GM18520 (cell line): ENCODE results near the gene GOSR2.

ENCODE experiments used
- ATAC-seq: cut with Tn5 transposase; IDR thresholded peaks from one replicate; pipeline ENCODE4 v1.9.1; 2021; ENCODE audit not compliant: unreplicated experiment

The GOSR2 gene

DNA sequence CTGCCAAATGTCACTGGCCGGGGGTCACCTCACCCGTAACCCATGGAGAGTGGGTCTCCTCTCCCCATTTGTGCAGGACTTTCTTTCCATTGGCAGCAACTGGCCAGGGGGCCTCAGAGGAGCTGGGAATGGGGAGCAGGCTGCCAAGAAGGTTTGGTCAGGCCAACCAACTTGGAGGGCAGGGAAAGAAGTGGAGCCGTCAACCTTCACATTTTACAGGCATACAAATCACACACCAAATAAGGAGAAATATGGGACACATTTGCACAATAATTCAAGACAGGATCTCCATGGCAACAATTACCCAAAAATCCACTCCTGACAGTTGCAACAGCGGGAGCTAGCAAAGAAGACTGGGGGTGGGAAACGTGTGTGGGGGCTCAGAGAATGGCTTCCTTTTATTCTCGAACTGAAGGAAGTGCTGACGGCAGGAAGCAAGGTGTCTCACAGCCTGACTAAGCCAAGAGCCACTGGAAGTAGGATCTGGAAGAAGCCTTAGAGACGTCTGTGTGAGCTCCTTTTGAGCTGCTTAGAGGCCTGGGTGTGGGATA, 35.2 kb downstream of the GOSR2 start:
- no peak for ATAC-seq

DNA sequence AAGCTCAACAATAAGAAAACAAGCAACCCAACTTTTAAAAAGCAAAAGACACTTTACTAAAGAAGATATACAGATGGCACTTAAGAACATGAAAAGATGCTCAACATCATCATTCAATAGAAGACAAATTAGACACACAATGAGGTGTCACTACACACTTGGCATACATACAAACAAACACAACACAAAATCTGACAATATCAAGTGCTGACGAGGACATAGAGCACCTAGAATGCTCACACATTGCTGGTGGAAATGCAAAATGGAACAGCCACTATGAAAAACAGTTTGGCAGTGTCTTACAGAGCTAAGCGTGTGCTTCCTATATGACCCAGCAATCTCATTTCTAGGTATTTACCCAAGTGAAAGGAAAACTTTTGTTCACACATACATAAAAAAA, 37.2 kb downstream of the GOSR2 start:
- no peak for ATAC-seq

DNA sequence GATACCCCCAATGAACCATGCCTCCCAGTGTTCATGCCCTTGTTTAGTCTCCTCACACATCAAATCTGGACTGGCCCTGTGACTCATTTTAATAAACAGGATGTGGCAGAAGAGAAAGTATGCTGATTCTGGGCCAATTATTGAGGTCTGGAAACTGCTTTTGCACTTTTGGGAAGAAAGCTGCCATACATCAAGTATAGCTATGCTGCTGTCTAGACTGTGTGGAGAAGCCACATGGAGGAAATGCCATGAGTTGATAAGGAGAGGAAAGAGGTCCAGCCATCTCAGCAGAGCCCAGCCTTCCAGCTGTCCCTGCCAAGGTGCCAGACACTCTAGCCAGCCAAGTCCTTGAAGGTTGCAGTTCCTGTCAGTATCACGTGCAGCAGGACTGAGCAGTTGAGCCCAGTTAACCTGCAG, 39.4 kb downstream of the GOSR2 start:
- ATAC-seq, result no peak

DNA sequence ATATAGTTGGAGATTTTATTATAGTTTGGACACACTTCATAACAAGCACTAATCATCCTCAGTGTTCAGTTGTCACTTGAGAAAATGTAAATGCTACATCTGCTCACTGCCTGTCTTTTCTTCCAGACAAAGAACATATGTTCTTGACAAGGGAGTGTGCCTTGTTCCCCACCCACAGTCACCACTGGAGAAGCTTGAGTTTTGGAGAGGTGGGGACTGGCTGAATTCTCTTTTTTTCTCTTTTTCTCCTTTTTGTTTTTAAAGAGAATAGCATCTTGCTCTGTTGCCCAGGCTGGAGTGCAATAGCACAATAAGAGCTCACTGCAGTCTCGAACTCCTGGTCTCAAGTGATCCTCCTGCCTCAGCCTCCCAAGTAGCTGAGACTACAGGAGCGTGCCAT, 40.6 kb downstream of the GOSR2 start:
- ATAC-seq, result no peak

DNA sequence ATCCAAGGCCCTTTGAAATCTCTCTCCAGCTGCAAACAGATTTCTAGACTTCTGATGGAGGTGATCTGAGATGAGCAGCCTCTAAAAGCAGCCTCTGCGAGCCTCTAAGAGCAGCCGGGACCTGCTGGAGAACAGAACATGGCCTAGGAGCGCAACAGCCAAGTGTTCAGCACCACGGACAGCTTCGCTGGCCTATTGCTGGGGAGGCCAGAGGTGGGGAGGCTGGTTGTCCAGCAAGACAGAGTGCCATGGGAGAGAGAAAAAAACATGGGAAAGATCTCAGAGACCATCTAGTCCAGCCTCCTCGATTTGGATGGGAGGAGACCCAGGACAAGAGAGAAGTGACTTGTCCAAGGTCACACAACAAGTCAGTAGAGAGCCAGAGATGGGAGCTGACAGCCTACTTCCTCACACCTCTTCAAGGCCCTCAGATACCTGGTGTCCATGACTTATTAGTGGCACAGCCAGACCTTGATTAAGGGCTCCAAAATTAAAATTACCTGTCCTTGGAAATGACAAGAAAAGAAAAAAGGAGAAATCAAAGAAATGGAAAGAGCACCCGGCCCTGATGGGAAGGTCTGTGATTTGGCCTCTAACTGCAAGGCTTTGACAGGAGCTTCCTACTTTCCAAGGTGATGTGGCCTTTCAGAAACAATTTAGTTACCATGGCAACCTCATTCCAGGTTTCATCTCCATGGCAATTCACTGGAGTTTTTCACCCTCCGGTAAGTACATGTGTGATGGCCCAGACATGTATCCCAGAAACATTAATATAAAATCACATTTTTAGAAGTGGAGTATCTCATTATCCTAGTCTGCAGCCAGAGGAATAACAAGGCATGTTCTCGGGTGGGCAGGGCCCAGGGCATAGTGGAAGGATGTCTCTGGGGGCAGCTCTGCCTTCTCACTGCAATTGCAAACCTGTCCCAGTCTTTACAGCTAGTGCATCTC, 41.6 kb downstream of the GOSR2 start:
- no peak for ATAC-seq

DNA sequence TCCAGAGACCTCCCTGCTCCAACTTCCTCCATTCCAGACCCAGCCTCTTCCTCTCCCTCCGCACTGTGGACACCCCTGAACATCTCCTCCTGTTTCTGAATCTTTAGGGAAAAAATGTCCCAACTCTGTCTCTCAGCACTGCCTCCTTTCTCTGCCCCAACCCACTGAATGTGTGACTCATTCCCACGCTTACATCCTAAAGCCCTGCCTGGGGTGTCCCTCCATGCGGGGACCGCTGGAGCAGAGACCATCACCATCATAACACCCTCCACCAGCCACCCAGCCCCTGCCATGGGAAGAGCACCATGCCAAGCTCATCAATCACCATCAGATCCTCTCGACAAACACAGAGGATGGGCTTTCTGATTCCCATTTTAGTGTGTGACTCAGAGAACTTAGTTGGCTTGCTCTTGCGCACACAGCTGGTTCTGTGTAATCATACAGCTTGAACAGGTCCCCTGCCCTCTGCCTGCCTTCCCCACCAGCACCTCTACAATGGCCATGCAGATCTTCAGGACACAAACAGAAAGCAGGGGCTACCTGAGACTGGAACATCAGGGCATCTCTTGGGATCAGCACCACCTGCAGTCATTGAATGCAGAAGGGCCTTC, 45.4 kb downstream of the GOSR2 start:
- no peak for ATAC-seq

DNA sequence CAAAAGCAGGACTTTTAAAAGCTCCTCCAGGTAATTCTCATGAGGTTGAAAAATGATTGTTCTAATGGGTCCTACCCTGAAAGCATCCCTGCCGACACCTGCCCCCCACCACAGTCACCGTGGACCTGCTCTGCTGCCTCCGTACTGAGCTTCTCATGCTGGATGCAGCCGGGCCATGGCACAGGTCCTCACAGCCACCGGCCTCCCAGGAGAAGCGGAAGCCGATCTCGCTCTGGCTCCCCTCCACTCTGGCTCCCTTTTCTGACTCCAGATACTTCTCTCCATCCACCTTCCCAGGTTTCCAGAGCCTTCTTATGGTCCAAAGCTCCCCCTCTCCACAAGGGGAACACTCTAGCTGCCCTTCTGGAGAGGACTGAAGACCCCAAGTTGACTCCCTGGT, 45.9 kb downstream of the GOSR2 start:
- no peak for ATAC-seq

DNA sequence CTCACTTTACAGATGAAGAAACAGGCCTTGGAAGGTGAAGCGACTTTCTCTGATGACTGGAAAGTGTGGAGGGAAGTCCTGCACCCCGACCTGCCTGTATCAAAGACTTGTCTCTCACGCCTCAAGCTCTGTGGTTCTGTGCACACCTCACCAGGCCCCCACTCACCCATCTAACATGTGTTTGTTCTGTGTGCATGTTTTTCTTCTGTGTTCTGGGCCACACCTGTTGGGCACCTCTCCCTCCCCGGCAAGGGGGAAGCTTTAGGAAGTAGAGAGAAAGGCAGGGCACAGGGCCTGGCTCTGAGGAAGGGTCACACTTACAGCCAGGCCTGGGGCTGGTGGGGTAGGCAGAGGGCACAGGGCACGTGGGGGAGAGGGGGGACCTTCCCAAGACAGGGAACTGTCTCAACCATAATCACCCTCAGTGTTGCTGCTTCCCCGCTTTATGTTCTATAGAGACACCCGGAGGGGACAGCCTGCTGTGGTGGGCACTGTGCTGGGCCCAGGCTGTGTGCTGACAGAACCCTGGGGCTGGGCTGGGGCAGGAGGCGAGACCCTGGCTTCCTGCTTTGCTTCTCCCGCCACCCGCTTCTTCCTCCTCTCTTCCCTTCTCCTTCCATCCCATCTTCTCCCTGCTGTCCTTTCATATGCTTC, 48.8 kb downstream of the GOSR2 start:
- no peak for ATAC-seq

DNA sequence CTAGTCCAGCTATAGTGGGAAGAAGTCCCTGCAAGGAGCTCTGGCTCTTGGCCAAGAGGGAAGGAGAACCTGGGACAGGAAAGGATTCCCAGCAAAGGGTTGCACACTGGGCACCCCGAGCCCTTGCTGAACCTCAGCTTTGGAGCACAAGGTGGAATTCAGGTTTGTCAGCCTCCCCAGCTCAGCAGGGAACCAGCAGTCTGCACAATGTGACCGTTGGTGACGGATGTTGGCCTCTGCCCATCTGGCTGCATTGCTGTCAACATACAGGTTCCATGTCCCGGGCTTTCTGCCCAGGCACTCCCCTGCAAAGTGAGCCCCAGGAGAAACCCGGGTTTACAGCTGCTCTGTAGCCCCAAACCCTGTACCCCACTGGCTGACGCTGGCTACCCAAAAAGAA, 49.4 kb downstream of the GOSR2 start:
- ATAC-seq, result no peak

DNA sequence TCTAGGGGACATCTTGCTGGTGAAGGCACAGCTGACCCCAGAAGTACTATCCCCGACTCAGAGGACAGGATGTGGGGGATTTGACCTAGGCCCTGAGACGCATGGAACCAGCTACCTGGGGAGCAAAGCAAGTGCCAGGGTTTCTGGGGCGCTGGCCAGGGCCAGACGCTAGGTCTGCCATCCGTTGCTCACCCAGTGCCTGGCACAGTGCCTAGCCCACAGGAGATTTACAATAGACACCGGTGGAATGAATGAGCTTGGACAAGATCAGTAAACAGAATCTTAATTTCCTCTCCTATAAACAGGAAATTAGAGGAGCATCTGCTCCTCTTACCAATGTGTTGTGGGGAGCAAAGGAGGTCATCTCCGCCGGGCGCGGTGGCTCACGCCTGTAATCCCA, 51.1 kb downstream of the GOSR2 start:
- no peak for ATAC-seq

DNA sequence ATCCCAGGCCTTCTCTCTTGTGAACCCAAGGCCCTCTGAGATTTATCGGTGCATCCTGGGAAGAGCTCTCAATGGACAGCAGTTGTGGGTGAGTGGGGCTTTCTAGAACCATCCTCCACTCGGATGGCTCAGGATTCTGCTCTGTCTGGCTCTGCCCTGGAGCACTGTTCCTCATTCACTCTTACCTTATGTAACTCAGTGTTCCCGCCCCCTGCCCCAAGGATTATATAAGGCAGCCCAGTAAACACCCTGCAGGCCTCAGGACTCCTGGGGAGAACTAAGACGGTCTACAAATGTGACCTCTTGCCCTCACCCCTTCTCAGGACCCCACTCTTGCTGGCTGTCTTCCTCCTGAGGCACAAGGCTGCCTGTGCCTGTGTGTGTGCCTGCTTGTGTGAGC, 52.3 kb downstream of the GOSR2 start:
- ATAC-seq, result no peak

DNA sequence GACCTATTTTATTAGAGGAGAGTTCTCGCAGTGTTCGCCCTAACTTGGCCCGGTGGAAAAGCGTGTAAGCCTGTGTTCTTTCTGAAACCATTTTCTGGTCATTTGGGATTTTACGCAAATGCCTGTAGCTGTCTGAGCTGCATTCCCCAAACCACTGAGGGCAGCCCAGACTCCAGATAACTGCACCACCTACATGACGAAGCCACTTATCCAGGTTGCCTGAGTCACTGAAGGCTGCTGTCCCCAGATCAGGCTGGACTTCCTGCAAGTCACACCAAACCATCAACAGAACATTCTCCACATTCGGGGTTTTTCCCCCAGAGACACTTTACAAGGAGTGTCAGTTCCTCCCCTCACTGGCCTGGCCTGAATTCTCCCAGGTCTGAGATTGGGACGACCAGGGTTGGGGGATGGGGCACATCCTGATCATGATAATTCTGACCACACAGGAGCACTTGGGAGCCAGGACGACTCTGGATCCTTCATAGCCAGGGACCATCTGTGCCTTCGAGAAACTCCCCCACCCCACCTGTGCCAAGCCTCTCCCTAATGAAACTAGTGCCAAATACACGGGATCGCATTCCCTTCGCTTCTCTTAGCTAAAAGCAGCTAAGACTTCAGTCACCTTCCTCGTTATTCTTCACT, 53.8 kb downstream of the GOSR2 start:
- no peak for ATAC-seq

DNA sequence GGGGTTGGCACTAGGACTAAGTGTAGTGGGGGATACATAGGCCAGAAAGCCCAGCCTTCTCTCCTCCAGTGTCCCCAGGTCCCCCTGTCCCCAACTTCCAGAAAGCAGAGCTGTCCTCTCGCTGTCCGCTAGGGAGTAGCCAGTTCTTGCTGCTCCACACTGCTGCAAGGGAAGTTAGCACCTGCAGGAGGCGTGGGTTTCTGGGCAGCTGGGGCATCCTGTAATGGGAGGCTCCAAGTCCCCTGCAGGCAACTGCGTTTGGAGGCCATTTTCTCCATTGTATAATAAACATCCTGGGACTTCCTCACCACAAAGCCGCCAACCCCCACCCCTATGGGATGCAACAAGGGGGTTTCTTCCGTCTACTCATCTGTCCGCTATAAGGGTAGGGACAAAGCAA, 54.4 kb downstream of the GOSR2 start:
- no peak for ATAC-seq

DNA sequence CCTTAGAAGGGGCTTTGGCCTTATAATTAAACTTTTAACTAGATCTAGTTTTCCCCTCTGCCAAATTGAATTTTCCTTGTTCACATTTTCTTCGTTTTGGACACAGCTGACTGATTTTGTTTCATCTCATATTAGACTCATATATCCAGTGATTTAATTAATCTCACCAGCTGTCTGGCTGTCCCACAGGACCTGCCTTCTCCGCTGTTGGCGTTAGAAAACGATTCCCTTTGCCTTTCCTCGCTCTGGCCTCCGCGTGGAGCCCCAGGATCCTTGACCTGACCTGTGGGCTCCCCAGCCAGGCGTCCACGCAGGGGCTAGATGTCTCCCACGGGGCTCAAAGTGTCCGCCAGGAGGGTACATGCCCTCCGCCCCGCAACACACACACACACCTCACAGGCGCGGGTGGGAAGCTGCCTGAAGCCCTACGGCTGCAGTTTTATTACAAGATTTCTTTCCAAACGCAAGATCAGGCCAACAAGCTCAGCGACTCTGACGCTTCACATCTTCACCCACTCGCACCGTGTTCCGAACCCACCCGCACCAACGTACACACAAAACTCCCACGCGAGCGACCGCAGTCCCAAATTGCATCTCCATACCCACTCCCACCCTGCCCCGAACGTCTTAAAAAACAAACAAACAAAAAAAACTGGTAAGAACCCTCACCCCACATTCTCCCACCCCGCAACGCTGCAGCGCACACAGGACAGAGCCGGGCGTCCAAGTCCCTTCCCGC, 55.0 kb downstream of the GOSR2 start:
- no peak for ATAC-seq

DNA sequence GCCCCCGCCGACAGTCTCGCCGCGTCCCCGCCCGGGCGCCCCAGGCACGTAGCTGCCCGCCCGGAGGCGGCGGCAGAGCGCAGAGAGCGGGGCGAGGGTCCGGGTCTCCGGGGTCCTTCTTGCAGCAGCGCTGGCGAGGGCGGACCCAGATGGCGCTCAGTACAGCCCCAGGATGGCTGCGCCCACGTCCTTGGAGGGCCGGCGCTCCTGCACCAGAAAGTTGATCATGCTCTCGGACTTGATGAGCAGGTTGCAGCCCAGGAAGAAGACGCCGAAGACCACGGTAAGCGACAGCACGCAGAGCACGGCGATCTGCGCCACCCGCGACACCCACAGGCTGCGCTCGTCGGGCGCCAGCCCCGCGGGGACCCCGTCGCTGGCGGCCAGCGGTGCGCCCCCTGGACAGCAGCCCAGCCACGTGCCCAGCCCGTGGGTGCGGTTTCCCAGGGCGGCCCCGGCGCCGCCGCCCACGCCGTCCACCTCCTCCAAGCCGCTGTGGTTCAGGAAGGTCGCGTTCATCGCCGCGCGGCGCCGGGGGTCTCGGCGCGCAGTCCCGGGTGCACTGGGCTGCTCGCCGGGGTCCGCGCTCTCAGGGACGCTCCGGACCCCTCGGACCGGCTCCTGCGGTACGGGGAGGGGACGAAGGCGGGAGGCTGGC, 55.7 kb downstream of the GOSR2 start:
- ATAC-seq, result no peak

DNA sequence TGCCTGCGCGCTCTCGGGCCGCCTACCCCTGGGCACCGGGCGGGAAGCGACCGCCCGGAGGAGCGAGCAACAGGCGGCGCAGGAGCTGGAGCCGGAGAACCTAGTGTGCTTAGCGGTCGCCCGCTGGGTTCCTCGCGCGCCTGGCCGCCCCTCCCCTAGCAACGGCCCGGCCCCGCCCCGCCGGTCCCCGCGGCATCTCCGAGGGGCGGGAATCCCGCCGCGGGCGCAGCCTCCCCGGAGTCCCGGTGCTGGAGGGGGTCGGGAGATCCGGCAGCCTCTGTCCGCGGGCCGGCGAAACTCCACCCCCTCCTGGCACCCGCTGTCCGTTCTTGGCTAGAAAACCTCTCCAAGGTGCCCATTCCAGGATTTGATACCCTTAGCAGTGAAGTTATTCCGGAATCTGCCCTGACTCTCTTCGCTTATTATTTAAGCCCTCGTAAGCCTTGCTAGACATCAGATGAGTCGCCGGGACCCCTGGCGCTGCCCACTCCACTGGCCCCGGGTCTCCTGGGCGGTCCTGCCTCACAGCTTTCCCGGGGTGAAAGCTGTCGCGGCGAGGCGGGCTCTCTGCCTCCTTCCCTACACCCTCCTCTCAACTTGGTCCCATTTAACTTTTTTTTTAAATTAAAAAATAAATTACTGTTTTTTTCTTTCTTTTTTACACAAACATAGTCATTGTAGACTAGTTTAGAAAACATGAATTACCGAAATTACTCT, 56.3 kb downstream of the GOSR2 start, which contains the start of gene RPRML:
RPRML (minus strand) TSS at position 107 of the 717 bp plus-strand sequence. CDS start 246 bp downstream, outside the sequence.
- ATAC-seq, result no peak

DNA sequence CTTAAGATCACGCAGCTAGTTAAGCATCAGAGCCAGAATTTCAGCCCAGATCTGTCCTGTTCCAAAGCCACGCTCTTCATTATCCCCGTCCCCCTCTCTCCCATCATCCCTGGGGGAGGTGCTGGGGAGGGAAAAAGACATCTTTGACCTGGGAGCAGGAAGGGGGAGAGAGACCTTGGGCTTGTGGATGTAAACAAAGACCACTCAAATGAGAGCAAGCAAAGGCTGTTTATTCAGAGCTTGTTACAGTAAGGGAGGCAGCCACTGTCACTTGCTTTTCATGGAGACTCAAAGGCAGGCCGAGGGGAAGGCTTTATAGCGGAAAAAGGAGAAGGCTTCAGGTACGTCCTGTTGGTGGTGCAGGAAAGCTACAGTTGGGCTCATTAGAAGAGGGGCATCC, 59.6 kb downstream of the GOSR2 start:
- no peak for ATAC-seq

DNA sequence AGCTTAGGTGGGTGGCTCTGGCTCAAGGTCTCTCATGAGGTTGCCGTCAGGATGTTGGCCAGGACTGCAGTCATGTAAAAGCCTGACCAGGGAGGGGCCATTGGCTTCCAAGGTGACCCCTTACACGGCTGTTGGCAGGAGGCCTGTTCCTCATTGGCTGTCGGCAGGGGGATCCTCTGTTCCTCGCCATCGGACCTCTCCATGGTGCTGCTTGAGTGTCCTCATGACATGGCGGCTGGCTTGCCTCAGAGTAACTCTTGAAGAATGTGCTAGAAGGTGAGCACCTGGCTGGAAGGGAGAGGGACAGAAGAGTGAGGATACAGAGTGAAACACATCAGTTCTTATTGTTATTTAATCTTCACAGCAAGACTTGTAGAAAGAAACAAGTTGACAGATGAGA, 60.8 kb downstream of the GOSR2 start:
- no peak for ATAC-seq

DNA sequence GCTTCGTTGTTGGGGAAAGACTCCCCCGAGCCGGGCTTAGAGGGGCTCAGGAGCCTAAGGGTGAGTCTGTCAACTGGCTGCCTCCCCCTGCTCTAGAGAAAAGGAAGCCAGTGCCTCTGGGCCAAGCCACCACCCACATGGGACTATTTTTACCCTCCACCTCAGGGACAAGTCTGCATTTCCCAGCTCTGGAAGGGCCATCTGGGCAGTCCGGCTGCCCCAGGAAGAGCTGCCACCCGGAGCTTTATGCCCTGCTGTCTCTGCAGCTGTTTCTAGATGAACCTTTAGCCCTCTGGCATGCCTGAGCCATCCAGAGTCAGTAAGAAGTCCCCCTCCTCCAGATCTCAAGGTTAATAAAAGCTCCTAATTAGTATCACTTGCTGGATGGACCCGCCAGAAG, 61.4 kb downstream of the GOSR2 start:
- ATAC-seq, result no peak
